NB4 (cell line): ENCODE data around the gene CACUL1.

Experiments
- MYC ChIP-seq: IDR thresholded peaks from 2 replicates; pipeline ENCODE4 v1.6.1; 2011; ENCODE audit warnings: low read depth, low read length
- POLR2A ChIP-seq: IDR thresholded peaks from 2 replicates; pipeline ENCODE4 v1.6.1; 2011; ENCODE audit warnings: mild to moderate bottlenecking; ENCODE audit not compliant: insufficient read length; ENCODE audit errors: extremely low read depth
- TF ChIP-seq, protein P1 (sequence below): IDR thresholded peaks from one replicate; pipeline ENCODE4 v1.5.1; 2012; ENCODE audit warnings: low read depth, low read length
- TF ChIP-seq, protein P2 (sequence below): IDR thresholded peaks from 2 replicates; pipeline ENCODE4 v1.6.1; 2011; ENCODE audit warnings: low read depth, low read length

DNA sequence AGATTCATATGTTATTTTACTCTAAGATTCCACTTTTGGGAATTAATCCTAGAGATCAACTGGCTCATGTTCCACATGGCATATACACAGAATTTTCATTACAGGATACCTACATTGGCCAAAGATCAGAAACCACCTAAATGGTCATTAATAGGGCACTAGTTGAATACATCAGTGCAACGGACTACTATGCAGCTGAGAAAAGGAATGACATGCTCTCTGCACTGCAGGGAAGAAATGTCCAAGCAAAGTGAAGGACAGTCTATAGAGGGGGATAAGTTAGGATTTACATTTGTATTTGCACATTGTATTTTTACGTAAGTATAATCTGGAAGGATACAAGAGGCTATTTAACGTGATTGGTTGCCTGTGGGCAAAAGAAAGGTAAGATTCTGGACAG lies 91.6 kb downstream of the CACUL1 start:
- TF ChIP-seq, protein P1, sequence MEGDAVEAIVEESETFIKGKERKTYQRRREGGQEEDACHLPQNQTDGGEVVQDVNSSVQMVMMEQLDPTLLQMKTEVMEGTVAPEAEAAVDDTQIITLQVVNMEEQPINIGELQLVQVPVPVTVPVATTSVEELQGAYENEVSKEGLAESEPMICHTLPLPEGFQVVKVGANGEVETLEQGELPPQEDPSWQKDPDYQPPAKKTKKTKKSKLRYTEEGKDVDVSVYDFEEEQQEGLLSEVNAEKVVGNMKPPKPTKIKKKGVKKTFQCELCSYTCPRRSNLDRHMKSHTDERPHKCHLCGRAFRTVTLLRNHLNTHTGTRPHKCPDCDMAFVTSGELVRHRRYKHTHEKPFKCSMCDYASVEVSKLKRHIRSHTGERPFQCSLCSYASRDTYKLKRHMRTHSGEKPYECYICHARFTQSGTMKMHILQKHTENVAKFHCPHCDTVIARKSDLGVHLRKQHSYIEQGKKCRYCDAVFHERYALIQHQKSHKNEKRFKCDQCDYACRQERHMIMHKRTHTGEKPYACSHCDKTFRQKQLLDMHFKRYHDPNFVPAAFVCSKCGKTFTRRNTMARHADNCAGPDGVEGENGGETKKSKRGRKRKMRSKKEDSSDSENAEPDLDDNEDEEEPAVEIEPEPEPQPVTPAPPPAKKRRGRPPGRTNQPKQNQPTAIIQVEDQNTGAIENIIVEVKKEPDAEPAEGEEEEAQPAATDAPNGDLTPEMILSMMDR, result no peak
- TF ChIP-seq, protein P2, sequence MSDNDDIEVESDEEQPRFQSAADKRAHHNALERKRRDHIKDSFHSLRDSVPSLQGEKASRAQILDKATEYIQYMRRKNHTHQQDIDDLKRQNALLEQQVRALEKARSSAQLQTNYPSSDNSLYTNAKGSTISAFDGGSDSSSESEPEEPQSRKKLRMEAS, result no peak
- TF ChIP-seq POLR2A, result no peak
- no peak for TF ChIP-seq MYC
